ENCODE results near the gene ACBD4. TPM values are rescaled to one million over a fixed set of nuclear protein-coding genes. Genes with fewer than 3 reads are reported as not detected.

The ACBD4 gene
- total and polyA plus RNA-seq, 2 donors from 2014 or later, result 19.2 to 46.3 TPM

GRCh38 chr17:45113424-45113754 lies 22.1 kb upstream of the ACBD4 start:
- no peak overlapping the region for H3K27ac ChIP-seq (ENCODE audit: low read depth in 2 of 2, low read length in 2 of 2)
- peaks cover 0 to 5% (median 0%) of the 10 kb centered on the region in 3 donors for H3K4me1 ChIP-seq (ENCODE audit: control insufficient read depth in 2 of 3, insufficient read depth in 2 of 3, low read depth in 1 of 3, low read length in 3 of 3)
- H3K36me3 ChIP-seq (ENCODE audit: control insufficient read depth in 2 of 3, insufficient read depth in 3 of 3, low read length in 3 of 3), result no peaks in the 10 kb centered on the region
- intact Hi-C loops (cut with DNase I), result loop anchor here (10.0 kb wide), 1 partner anchor 189 kb away; no protein-coding TSS in a partner anchor
- no peak overlapping the region for H3K9ac ChIP-seq (ENCODE audit: low read length in 3 of 3)
- FAIRE-seq, result no peak
- no peaks in the 10 kb centered on the region for H3K27me3 ChIP-seq (ENCODE audit: control insufficient read depth, insufficient read depth, low read length)
- no peaks in the 10 kb centered on the region for H3K9me3 ChIP-seq (ENCODE audit: control insufficient read depth in 2 of 3, insufficient read depth in 1 of 3, low read length in 3 of 3)
- TF ChIP-seq CTCF (IDR thresholded peaks at IDR 0.05; ENCODE audit: borderline replicate concordance, extremely low read depth, insufficient read depth), result no peak
- DNase-seq, result no peak
- no peak overlapping the region for H3K4me3 ChIP-seq (ENCODE audit: low read length in 3 of 3)

- Histone ChIP-seq H3K4me3 (ENCODE audit: low read length in 3 of 3) (no peak overlapping the region), H3K27ac (ENCODE audit: low read depth in 2 of 2, low read length in 2 of 2) (no peak overlapping the region), H3K9me3 (ENCODE audit: control insufficient read depth in 2 of 3, insufficient read depth in 1 of 3, low read length in 3 of 3) (no peaks in the 10 kb centered on the region), H3K4me1 (ENCODE audit: control insufficient read depth in 2 of 3, insufficient read depth in 2 of 3, low read depth in 1 of 3, low read length in 3 of 3) (peaks cover 0 to 5% (median 0%) of the 10 kb centered on the region in 3 donors), H3K9ac (ENCODE audit: low read length in 3 of 3) (no peak overlapping the region), H3K27me3 (ENCODE audit: control insufficient read depth, insufficient read depth, low read length) (no peaks in the 10 kb centered on the region), H3K36me3 (ENCODE audit: control insufficient read depth in 2 of 3, insufficient read depth in 3 of 3, low read length in 3 of 3) (no peaks in the 10 kb centered on the region)
- no peak for FAIRE-seq
- DNase-seq, result peak in 3 of 5 donors; percentile 35 to 45 (median 40)
- no peak for TF ChIP-seq CTCF (IDR thresholded peaks at IDR 0.05; ENCODE audit: borderline replicate concordance, extremely low read depth, insufficient read depth)
- intact Hi-C loops (cut with DNase I), result loop anchor here (10.0 kb wide), 1 partner anchor 190 kb away; no protein-coding TSS in a partner anchor
Observed at GRCh38 chr17:45114117-45114932, 21.2 kb upstream of the ACBD4 start.

GRCh38 chr17:45115015-45115625 lies 20.4 kb upstream of the ACBD4 start:
- H3K4me1 ChIP-seq (ENCODE audit: control insufficient read depth in 2 of 3, insufficient read depth in 2 of 3, low read depth in 1 of 3, low read length in 3 of 3), result peaks cover 0 to 5% (median 0%) of the 10 kb centered on the region in 3 donors
- intact Hi-C loops (cut with DNase I), result loop anchor here (10.0 kb wide), 1 partner anchor 190 kb away; no protein-coding TSS in a partner anchor
- no peak for DNase-seq
- H3K9me3 ChIP-seq (ENCODE audit: control insufficient read depth in 2 of 3, insufficient read depth in 1 of 3, low read length in 3 of 3), result no peaks in the 10 kb centered on the region
- no peak overlapping the region for H3K27ac ChIP-seq (ENCODE audit: low read depth in 2 of 2, low read length in 2 of 2)
- TF ChIP-seq CTCF (IDR thresholded peaks at IDR 0.05; ENCODE audit: borderline replicate concordance, extremely low read depth, insufficient read depth), result no peak
- FAIRE-seq, result no peak
- H3K36me3 ChIP-seq (ENCODE audit: control insufficient read depth in 2 of 3, insufficient read depth in 3 of 3, low read length in 3 of 3), result no peaks in the 10 kb centered on the region
- H3K9ac ChIP-seq (ENCODE audit: low read length in 3 of 3), result no peak overlapping the region
- no peaks in the 10 kb centered on the region for H3K27me3 ChIP-seq (ENCODE audit: control insufficient read depth, insufficient read depth, low read length)
- H3K4me3 ChIP-seq (ENCODE audit: low read length in 3 of 3), result no peak overlapping the region
